Epithelial cell of esophagus (primary cell): ENCODE results near the gene KLHL21.

ENCODE experiments used
- DNase-seq: peaks from one replicate; pipeline ENCODE4 v3.0.0; 2010; ENCODE audit warnings: low read depth
- H3K4me3 ChIP-seq: 2 replicates; pipeline ENCODE4 v1.5.1; 2011; ENCODE audit warnings: mild to moderate bottlenecking, low read length, control low read depth
- TF ChIP-seq, protein P1 (sequence below): IDR thresholded peaks from 2 replicates; pipeline ENCODE4 v1.5.1; 2011; ENCODE audit warnings: low read depth, mild to moderate bottlenecking, low read length, control low read depth, inconsistent platforms; ENCODE audit not compliant: insufficient read depth; ENCODE audit errors: missing control alignments

KLHL21 gene

GRCh38 chr1:6544831-6545230 lies 57.8 kb downstream of the KLHL21 start:
- TF ChIP-seq, protein P1, sequence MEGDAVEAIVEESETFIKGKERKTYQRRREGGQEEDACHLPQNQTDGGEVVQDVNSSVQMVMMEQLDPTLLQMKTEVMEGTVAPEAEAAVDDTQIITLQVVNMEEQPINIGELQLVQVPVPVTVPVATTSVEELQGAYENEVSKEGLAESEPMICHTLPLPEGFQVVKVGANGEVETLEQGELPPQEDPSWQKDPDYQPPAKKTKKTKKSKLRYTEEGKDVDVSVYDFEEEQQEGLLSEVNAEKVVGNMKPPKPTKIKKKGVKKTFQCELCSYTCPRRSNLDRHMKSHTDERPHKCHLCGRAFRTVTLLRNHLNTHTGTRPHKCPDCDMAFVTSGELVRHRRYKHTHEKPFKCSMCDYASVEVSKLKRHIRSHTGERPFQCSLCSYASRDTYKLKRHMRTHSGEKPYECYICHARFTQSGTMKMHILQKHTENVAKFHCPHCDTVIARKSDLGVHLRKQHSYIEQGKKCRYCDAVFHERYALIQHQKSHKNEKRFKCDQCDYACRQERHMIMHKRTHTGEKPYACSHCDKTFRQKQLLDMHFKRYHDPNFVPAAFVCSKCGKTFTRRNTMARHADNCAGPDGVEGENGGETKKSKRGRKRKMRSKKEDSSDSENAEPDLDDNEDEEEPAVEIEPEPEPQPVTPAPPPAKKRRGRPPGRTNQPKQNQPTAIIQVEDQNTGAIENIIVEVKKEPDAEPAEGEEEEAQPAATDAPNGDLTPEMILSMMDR: no peak
- no peak overlapping the region for H3K4me3 ChIP-seq
- peak; percentile 50 for DNase-seq
